ENCODE data around the gene MRPL20.
A peak's percentile ranks its signal among the peaks of the same experiment; 100 is the strongest.

The MRPL20 gene

DNA sequence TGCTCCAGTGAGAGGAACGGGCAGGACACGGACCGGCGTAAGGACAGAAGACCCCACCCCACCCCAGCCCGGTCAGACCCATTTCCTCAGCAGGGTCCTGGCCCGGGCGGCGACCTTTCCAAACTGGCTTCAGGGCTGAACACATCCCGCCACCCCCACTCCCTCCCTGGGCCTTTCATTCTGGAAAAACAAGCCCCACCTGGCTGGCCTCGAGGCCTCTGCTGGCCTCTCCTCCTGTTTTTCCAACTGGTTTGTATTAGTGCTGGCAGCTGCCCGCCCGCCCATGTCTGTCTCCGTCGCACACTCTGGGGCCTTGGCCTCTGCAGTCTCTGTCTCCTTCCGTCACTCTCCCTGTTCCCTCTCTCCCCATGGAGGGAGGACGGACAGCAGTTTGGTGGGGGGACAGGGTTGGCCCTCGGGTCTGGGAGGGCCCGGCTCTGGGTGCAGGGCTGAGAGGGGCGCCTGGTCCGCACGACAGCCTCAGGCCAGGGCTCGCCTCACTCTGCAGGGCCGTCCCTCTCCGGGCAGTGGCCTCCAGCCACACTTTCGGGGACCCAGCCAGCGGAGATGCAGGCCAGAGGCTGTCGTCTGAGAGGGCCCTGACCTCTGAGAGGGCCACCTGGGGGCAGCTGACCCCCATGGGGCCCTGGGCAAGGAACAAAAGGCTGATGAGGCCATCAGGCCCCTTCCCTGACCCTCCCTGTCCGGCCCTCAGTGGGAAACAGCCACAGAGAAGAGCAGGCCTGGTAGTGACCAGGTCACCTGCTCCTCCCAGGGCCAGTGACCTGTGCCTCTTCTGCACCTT lies 47.2 kb downstream of the MRPL20 start:
- DNase-seq = peak; percentile 37

DNA sequence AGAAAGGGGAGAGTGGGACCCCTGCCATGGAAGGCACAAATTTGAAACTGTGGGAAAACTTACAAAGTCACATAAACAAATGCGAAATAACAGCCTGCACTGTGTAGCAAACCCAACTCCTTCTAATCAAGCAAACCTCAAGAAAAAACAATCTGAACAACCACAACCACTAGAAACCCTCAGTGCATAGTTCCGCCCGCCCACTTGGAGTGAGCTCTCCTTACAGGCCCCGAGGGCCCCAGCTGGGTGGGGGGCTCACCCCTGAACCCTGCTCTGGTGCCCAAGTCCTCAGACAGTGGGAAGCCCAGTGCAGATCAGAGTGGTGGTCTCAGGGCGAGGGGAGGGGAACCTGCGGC lies 47.8 kb downstream of the MRPL20 start:
- DNase-seq = no peak

DNA sequence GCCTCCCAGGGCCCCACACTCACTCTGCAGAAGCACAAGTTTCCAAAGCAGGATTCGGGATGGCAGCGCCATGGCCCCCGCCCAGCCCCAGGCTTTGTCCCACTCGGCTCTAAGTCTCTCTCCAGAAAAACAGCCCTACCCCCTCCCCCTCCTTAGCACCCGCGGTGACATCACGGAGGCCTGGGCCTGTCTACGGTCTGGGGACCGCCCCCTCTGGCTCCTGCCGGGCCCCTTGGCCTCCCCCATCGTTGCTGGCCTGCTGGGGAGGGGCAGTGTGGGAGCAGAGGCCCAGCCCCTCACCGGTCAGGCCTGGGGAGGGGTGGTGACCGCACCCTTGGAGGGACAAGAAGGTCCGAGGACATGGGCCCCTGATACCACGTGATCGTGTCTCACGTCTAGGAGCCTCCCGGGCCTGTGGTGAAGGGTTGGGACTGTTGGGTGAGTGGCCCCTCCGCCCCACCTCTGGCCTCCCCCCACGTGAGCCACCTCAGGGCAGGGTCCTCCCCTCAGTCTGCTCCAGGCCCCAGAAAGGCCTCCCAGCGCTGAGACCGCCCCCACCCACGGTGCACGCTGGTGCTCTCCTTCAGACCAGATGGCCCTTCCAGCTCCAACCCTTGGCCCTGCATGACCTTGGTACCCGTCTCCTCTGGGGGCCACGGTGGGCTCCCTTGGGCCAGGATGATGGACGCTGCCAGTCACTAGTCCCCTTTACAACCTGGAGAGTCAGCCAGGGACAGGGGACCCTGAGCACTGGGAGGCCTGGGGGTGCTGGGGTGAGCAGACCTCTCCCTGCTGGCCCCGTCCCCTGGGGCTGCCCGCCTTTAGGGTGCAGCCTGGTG lies 48.4 kb downstream of the MRPL20 start, which contains the start of gene MXRA8:
TSS of gene MXRA8 (minus strand) at position 123 of the 839 bp plus-strand sequence. CDS start at position 72, 51 bp downstream.
- no peak for DNase-seq

DNA sequence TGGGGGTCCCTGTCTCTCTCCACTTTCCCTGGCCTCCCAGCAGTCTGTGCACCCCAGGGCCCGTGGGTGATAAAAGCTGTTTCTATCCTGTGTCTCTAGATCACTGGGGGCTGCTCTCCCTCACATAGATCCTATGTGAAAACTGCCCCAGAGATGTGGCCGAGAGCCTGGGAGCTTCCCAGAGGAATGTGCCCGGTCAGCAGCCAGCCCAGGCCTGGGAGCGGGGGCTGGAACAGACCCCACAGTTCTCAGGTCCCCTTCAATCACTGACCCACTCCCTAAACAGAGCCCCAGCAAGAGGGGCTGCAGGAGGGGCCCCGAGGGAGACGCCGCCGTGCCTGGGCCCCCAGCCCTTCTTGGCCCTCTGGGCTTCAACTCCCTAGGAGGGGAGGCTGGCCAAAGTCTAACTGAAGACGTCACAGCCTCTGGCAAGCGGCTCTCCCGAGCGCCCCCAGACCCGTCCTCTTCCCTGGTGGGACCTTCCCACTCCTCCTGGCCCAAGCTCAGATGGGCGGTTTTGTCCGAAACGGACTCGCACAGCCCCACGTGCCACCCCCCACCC lies 49.1 kb downstream of the MRPL20 start:
- DNase-seq = no peak

DNA sequence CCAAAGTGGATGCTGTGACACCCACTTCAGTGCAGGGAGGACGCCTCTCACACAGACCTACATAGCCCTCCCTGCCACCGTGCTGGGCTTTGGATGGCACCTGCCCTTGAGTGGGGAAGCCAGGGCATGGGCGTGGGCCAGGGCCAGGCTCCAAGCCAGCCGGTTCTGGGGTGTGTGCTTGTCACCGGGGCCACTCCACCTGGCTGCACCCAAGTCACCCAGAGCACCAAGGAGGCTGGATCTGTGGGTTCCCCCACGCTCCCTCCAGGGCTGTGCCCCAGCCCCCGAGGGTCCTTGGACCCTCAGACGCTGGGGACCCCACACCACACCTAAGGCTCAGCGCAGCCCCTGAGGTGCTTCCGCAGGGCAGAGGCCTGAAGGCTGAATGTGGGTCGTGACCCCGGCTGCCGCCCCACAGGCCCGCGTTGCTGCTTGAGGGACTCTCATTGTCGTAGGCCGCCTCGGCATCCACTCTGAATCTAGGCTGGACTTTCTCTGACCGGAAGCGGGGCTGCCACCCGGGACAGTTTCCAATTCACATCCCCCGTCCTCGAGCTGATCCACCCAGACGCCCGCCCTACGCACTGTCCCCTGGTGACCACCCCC lies 50.2 kb downstream of the MRPL20 start:
- DNase-seq = peak; percentile 51

DNA sequence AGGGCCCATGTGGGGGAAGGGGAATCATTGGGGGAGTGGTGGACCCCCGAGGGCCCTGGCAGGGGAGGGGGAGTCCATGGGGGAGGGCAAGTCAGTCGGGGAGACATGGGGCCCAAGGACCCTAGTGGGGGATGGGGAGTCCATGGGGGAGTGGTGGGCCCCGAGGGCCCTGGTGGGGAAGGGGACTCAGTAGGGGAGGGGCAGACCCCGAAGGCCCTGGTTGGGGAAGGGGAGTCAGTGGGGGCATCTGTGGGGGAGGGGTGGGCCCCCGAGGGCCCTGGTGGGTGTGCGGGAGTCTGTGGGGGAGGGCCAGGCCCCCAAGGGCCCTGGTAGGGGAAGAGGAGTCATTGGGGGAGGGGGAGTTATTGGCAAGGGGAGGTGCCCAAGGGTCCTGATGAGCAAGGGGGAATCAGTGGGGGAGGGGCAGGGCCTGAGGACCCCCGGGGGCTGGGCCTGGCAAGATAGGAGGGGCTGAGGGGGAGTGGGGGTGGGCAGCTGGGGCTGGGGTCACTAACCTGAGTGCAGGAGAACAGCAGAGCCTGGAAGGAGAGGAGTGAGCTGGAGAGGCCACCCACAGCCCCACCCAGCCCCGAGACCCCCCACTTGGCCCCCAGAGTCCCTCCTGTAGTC lies 50.8 kb downstream of the MRPL20 start:
- DNase-seq = no peak

DNA sequence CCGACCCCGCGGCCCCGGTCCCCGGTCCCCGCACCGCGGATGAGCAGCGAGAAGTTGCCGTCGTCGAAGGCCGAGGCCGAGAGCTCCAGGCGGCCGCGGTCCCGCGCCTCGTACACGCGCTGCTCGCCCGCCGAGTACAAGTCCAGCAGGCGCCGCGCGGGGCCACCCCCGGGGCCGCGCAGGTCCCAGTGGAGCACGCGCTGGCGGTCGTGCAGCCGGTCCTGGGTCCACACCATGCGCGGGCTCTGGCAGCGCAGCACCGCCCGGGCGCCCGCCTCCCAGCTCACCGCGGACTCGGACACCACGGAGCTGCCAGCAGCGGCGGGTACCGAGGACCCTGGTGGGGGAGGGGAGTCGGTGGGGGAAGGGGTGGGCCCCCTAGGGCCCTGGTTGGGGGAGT lies 51.7 kb downstream of the MRPL20 start:
- DNase-seq = peak; percentile 91

DNA sequence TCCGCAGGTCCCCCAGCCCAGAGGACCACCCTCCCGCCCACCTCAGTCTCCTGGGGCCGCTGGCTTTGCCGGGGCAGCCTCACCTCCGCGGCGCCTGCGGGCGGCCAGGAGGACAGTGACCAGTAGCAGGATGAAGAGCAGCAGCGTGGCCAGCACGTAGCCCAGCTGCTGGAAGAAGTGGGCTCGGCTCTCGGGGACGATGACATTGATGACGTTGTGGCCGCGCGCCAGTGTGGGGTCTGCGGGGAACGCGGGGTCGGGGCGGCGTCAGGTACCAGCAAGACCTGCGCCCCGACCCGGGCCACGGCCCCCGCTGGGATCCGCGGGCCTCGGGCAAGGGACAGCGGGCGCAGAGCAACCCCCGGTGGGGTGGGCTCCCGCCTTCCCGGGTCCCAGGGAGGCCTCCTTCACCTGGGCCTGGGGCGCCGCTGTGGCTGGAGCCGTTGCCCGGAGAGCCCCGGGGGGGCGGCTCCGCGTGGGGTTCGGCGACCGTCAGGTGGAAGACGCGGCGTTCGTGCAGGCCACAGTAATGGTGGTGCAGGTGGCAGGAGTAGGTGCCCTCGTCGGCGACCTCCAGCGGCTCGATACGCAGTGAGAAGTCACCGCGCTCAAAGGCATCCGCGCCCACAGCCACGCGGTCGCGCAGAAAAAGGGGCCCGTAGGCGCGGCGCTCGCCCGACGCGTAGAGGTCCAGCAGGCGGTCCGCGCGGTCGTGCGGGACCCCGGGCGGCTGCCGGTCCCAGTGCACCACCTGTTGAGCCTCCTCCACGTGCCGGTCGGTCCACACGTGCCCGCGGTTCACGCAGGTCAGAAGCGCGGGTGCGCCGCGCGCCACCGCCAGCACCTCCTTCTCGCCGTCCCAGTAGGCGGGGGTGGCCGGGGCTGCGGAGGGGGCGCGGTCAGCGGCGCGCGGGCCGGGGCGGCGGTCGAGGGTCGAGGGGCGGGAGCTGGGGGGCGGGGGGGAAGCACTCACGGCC lies 52.5 kb downstream of the MRPL20 start:
- peak; percentile 59 for DNase-seq

DNA sequence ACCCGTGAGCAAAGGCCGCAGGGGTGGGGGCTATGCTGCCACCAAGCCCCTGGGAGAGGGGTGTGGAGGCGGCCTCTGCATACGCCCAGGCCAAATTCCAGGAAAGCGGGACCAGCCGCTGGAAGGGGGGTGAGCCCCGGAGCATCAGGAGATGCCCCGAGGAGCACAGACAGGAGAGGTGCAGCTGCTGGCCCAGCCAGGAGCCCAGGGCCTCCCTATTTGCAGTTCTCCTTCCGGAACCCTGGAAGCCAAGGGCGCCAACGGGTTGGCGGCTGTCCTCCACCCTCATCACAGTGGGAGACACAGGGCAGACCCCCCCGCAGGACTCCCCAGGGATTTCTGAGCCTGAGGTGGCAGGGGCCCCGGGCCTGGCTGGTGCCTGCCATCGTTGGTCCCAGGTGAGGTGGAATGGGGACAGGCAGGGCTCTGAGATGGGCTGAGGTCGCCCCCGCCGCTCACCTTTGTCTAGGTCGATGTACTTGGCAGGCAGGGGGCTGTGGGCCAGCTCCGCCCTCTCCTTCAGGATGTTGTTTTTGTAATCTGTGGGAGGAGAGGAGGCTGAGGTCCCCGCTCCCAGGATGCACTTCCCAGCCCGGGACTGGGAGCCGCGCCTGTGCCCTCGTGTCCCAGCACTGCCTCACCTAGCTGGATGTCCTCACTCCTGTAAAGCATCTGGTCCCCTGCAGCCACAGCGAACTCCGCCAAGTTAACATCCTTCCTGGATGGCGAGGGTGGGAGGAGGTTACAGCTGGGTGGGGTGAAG lies 53.5 kb downstream of the MRPL20 start:
- DNase-seq = peak; percentile 65

DNA sequence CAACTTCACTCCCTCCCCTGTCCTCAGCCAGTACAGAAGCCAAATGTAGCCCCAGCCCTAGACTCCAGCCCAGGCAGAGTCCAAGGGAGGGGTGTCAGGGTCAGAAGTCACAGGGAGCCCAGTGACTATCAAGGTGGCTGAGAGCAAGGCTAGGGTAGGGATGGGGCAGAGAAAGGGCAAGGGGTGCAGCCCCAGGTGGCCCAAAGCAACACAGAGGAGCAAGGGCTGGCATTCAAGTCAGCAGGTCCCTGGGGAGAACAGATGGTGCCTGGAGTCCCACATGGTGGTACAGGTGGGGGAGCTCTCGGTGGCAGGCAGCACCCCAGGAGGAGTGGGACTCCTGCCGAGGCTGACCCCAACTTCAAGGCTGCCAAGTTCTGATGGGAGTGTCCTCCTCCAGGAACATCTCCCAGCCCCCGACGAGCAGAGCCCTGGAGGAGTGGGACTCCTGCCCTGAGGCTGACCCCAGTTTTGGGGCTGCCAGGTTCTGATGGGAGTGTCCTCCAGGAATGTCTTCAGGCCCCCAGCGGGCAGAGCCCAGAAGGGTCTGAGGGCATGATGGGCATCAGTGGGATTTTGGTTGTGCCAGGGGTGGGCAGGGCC lies 54.2 kb downstream of the MRPL20 start:
- DNase-seq = no peak
